GM23248 (cell line): ENCODE measurements around the gene SLC7A8. TPM values are rescaled to one million over a fixed set of nuclear protein-coding genes. Genes with fewer than 3 reads are reported as not detected.

Source experiments
- DNase-seq: peaks from one replicate; pipeline ENCODE4 v3.0.0-alpha.2; 2015
- H2AFZ ChIP-seq: fragments of 200-600 bp; sonication (generic); 2 replicates; pipeline ENCODE4 v1.6.1; 2016; ENCODE audit warnings: antibody characterized with exemption
- H3F3A ChIP-seq: fragments of 200-600 bp; sonication (generic); 2 replicates; pipeline ENCODE4 v1.6.1; 2016; ENCODE audit warnings: mild to moderate bottlenecking, antibody characterized with exemption, mixed run types; ENCODE audit not compliant: insufficient read depth
- H3K27ac ChIP-seq: fragments of 200-600 bp; sonication (generic); 2 replicates; pipeline ENCODE4 v1.5.1; 2016; ENCODE audit warnings: mild to moderate bottlenecking
- H3K27me3 ChIP-seq: fragments of 200-600 bp; sonication (generic); replicated peaks from 2 replicates; pipeline ENCODE4 v1.6.1; 2016; ENCODE audit warnings: mild to moderate bottlenecking; ENCODE audit not compliant: insufficient read depth
- H3K36me3 ChIP-seq: fragments of 200-600 bp; sonication (generic); 2 replicates; pipeline ENCODE4 v1.6.1; 2016; ENCODE audit warnings: low read depth, mild to moderate bottlenecking
- H3K4me1 ChIP-seq: fragments of 200-600 bp; sonication (generic); 2 replicates; pipeline ENCODE4 v1.6.1; 2016; ENCODE audit warnings: mild to moderate bottlenecking; ENCODE audit not compliant: insufficient read depth
- H3K4me2 ChIP-seq: fragments of 200-600 bp; sonication (generic); one replicate; pipeline ENCODE4 v1.6.1; 2016; ENCODE audit warnings: mild to moderate bottlenecking; ENCODE audit not compliant: unreplicated experiment
- H3K4me3 ChIP-seq: fragments of 200-600 bp; sonication (generic); 2 replicates; pipeline ENCODE4 v1.5.1; 2016; ENCODE audit warnings: mild to moderate bottlenecking
- H3K79me2 ChIP-seq: fragments of 200-600 bp; sonication (generic); 2 replicates; pipeline ENCODE4 v1.6.1; 2016; ENCODE audit warnings: mild to moderate bottlenecking; ENCODE audit not compliant: insufficient read depth
- H3K9ac ChIP-seq: fragments of 200-600 bp; sonication (generic); 2 replicates; pipeline ENCODE4 v1.6.1; 2016; ENCODE audit warnings: mild to moderate bottlenecking
- H3K9me2 ChIP-seq: fragments of 200-600 bp; sonication (generic); 2 replicates; pipeline ENCODE4 v1.6.1; 2016; ENCODE audit warnings: mixed run types, mild to moderate bottlenecking, moderate library complexity; ENCODE audit not compliant: insufficient read depth
- H3K9me3 ChIP-seq: fragments of 200-600 bp; sonication (generic); one replicate; pipeline ENCODE4 v1.6.1; 2017; ENCODE audit warnings: low read depth
- H4K20me1 ChIP-seq: fragments of 200-600 bp; sonication (generic); 2 replicates; pipeline ENCODE4 v1.6.0; 2016; ENCODE audit not compliant: insufficient read depth
- EZH2 ChIP-seq: fragments of 200-600 bp; sonication (generic); IDR thresholded peaks from 2 replicates; pipeline ENCODE4 v1.6.1; 2018; ENCODE audit warnings: antibody characterized with exemption, mild to moderate bottlenecking; ENCODE audit not compliant: insufficient read depth, poor library complexity, severe bottlenecking
- EZH2phosphoT487 ChIP-seq: fragments of 200-600 bp; sonication (generic); IDR thresholded peaks from 2 replicates; pipeline ENCODE4 v1.6.1; 2018; ENCODE audit warnings: antibody characterized with exemption, moderate library complexity, mild to moderate bottlenecking, low read depth; ENCODE audit not compliant: insufficient read depth
- WGBS, 2 experiments: methylation state at CpG; one replicate each; pipeline ENCODE4 v1.1.6; 2015 to 2017; ENCODE audit warnings: low lambda C conversion rate in 2 of 2, low coverage in 1 of 2; ENCODE audit errors: missing lambda C conversion rate in 2 of 2; 5-methylcytosine and 5-hydroxymethylcytosine counted together
- in situ Hi-C: fragments of 300-500 bp; cut with MboI; formaldehyde crosslinking; loops from 2 replicates; pipeline ENCODE4 v1.15.0; 2020
- polyA plus RNA-seq: library from polyadenylated mRNA; unstranded; fragments of >200 nt; fragmentation: Nextera tagmentation; extraction: Ambion mirVana; gene quantifications from 2 replicates; pipeline ENCODE4 v1.2.1, GENCODE V29; 2016
- total RNA-seq: library from RNA; depleted of rRNA; stranded (reverse); fragments of >200 nt; shearing (Covaris generic); gene quantifications from 2 replicates; pipeline ENCODE4 v1.2.3, GENCODE V29; 2014

The SLC7A8 gene
- total and polyA plus RNA-seq, 2 experiments from 2014 or later: 6.7 to 9.9 TPM

DNA sequence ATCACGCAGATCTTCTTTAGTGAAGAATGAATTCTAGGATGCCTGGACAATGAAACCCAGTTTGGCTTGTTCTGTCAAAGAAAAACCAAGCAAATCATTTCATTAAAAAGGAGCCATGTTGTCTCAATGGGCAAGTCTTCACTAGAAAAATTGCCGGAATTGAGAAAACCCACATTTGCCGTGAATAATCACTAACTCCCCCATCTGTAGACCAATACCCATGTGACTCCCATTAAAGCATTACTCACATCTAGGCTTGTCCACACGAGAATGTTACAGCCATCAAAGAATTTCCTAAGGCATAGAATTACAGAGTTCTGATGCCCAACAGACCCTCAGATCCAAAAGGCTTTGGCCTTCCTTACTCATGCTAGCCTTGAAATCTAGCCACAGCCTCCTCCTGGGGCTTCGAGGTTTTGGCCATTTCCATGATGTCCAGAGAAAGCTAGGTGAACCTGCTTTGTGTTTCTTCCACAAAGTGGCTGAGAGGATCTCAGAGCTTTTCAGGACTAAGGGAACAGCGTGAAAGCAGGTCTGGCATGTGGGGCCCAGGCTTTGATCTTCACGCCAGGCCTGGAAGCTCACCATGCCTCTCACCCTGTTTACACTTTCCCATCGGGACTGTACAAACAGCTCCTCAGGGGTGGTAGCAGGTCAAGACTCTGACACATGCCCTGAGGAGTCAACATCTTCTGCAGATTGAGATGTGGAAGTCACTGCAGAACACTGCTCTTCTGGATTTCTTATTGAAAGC, 12.1 kb downstream of the SLC7A8 start:
- peak overlapping the region; percentile 34; the same call in 1 of the 2 replicates for H3K4me3 ChIP-seq
- WGBS, 2 experiments: 28 to 32% methylated on average over 8 of the region's 8 CpGs
- H3K36me3 ChIP-seq: no peaks in the 10 kb centered on the region
- no peaks in the 10 kb centered on the region for H4K20me1 ChIP-seq
- DNase-seq: peak; percentile 89
- H2AFZ ChIP-seq: peak overlapping the region; percentile 89
- no peaks in the 10 kb centered on the region for H3K9me2 ChIP-seq
- peaks cover 43% of the 10 kb centered on the region for H3F3A ChIP-seq
- peak overlapping the region; percentile 68 for H3K4me2 ChIP-seq
- peak overlapping the region; percentile 86 for H3K27ac ChIP-seq
- H3K4me1 ChIP-seq: peaks cover 22% of the 10 kb centered on the region
- no peaks in the 10 kb centered on the region for H3K27me3 ChIP-seq
- in situ Hi-C loops: no loop called here
- H3K79me2 ChIP-seq: no peaks in the 10 kb centered on the region
- H3K9me3 ChIP-seq: no peaks in the 10 kb centered on the region
- TF ChIP-seq EZH2: no peak
- TF ChIP-seq EZH2phosphoT487: no peak
- H3K9ac ChIP-seq: peak overlapping the region; percentile 56

DNA sequence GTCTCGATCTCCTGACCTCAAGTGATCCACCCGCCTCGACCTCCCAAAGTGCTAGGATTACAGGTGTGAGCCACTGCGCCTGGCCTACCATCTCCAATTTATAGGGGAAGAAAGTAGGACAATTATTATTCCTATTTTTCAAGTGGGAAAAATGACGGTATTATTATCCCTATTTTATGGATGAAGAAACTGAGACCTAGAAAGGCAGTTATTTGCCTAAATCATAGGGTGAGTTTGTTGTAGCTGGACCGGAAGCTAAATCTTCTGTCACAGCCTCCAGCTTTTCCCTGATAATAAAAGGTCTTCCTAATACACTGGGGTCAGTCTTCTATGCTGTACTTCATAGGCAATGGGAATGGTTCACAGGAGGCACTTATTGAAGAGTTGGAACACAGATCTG, 13.8 kb downstream of the SLC7A8 start:
- peaks cover 39% of the 10 kb centered on the region for H3F3A ChIP-seq
- H3K9me3 ChIP-seq: no peaks in the 10 kb centered on the region
- TF ChIP-seq EZH2phosphoT487 (no peak), EZH2 (no peak)
- DNase-seq: no peak
- H3K27me3 ChIP-seq: no peaks in the 10 kb centered on the region
- no peak overlapping the region for H3K4me3 ChIP-seq
- no peak overlapping the region for H3K27ac ChIP-seq
- peaks cover 22% of the 10 kb centered on the region for H3K4me1 ChIP-seq
- H3K9me2 ChIP-seq: no peaks in the 10 kb centered on the region
- no peaks in the 10 kb centered on the region for H3K79me2 ChIP-seq
- H3K36me3 ChIP-seq: no peaks in the 10 kb centered on the region
- in situ Hi-C loops: no loop called here
- WGBS, 2 experiments: 95% methylated on average over 6 of the region's 6 CpGs
- H3K4me2 ChIP-seq: no peak overlapping the region
- H4K20me1 ChIP-seq: no peaks in the 10 kb centered on the region
- no peak overlapping the region for H3K9ac ChIP-seq
- no peak overlapping the region for H2AFZ ChIP-seq

DNA sequence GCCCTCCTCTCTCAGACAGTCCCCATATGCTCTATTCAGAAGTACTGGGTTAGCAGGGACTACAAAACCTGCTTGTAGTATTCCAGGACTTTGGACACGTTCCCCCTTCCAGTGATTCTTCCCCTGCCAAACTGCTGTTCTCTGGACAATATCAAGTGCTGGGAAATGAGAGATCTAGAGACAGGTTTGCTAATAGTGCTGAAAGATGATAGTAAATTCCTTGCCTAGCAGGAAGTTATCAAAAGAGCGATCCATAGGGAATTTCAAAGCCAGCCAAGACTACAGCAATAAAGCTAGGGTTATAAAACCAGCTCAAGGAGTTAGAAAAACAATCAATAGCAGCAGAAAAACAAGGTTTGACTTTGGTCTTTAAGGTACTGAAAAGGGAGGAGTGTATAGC, 15.2 kb downstream of the SLC7A8 start:
- DNase-seq: no peak
- in situ Hi-C loops: no loop called here

DNA sequence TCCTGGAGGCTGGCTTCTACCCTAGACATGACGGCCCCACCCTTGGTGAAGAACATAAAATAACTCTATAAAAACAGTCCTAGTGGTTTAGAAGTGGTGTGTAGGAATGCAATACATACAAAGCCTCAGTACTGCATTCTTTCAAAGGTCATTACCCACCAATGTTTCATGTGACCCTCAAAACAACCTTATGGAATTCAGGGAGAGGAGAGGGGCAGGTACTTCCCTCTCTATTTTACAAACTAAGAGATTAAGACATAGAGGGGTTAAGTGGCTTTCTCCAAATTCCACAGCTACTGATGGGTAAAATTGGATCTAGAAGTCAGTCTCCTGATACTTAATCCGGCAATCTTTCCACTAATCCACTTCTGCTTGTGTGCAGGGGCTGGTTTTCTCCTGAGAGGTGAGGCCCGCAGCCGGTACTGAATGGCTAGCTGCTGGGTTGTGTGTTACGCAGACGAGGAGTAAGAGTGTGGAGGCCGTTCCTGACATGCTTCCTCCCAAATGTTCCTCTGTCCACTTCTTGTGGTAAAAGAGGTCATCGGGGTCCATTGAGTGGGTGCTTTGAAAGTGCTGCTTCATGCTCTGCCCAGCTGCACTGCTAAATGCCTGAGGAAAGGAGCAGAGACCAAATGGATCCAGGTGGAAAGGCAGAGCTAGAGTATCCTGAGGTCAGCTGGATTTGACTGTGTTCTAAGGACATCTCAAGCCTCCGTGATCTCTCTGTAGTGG, 16.2 kb downstream of the SLC7A8 start:
- H3K4me2 ChIP-seq: no peak overlapping the region
- no peaks in the 10 kb centered on the region for H3K27me3 ChIP-seq
- H2AFZ ChIP-seq: no peak overlapping the region
- WGBS, 2 experiments: 89 to 91% methylated on average over 9 of the region's 9 CpGs
- in situ Hi-C loops: no loop called here
- peaks cover 16% of the 10 kb centered on the region for H3K4me1 ChIP-seq
- no peaks in the 10 kb centered on the region for H4K20me1 ChIP-seq
- H3K27ac ChIP-seq: no peak overlapping the region
- no peak overlapping the region for H3K4me3 ChIP-seq
- no peak for TF ChIP-seq EZH2
- TF ChIP-seq EZH2phosphoT487: no peak
- no peak for DNase-seq
- no peak overlapping the region for H3K9ac ChIP-seq
- no peaks in the 10 kb centered on the region for H3K9me2 ChIP-seq
- no peaks in the 10 kb centered on the region for H3K9me3 ChIP-seq
- H3F3A ChIP-seq: peaks cover 19% of the 10 kb centered on the region
- H3K79me2 ChIP-seq: no peaks in the 10 kb centered on the region
- H3K36me3 ChIP-seq: no peaks in the 10 kb centered on the region

More for the DNA sequence above, 15.2 kb downstream of the SLC7A8 start:
- Histone ChIP-seq H3F3A (peaks cover 26% of the 10 kb centered on the region), H3K27ac (no peak overlapping the region), H3K79me2 (no peaks in the 10 kb centered on the region), H3K4me1 (peaks cover 16% of the 10 kb centered on the region), H4K20me1 (no peaks in the 10 kb centered on the region), H3K27me3 (no peaks in the 10 kb centered on the region), H3K9me3 (no peaks in the 10 kb centered on the region), H3K4me3 (no peak overlapping the region), H2AFZ (no peak overlapping the region), H3K9me2 (no peaks in the 10 kb centered on the region), H3K9ac (no peak overlapping the region), H3K36me3 (no peaks in the 10 kb centered on the region), H3K4me2 (no peak overlapping the region)
- TF ChIP-seq EZH2phosphoT487 (no peak), EZH2 (no peak)
- WGBS, 2 experiments: 71 to 86% methylated on average over 2 of the region's 2 CpGs
